NCI-H1105 (cell line): ENCODE measurements around the gene FMN2.
"Not testable (repeated sequence)": the region's sequence is repeated elsewhere in the genome, so short reads cannot be mapped to it uniquely, and the experiment has no call there.

Experiments
- DNase-seq: peaks from one replicate; lab custom pipeline; 2025; lab: John Stamatoyannopoulos, UW

FMN2 gene

DNA sequence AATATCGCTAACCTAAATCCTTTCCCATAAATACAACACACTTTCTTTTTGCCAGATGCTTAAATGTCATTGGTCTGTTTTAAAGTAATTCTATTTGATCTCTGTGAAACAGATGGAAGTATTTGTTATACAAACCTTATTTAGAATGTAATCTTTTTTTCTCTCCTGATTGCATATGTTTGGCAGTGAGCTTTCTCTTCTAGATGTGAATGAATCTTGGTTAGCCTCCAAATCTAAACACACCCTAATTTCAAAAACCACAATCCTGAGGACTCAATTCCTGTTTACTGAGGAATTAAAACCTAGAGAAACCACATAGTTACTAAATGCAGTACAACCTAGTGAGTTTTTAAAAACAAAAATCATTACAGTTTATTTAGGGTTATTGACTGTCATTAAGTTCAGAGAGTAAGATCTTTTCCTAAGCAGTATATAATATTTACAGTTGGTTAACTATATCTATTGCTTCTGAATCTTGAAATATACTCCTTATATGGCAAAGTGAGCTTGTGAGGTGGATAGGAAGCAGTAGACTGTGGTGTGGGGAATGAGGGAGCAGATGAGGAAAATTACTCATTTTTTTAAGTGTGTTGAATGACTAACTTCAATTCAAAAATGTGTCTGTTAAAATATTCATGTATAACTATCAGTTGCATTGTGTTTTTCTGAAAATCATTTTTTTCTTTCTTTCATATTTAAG lies 218.7 kb downstream of the FMN2 start:
- no peak for DNase-seq

DNA sequence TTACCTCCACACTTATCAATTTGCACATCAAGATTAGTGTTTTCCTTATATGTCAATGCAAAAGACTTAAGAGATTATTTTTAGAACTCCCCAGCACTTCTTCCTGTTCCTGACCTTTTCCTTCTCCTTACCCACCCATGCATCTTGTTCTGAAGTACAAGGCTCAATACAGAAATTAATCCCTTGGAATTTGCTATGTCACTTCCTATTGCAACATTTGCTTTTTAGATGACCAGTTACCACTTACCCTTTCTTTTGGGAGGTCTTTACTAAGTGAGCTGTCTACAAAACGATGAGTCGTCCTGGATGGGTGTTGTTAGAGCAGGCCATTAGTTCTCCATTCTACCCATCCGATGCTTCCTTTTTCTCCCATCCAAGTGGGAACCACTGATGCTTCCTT lies 221.2 kb downstream of the FMN2 start:
- DNase-seq, result no peak

DNA sequence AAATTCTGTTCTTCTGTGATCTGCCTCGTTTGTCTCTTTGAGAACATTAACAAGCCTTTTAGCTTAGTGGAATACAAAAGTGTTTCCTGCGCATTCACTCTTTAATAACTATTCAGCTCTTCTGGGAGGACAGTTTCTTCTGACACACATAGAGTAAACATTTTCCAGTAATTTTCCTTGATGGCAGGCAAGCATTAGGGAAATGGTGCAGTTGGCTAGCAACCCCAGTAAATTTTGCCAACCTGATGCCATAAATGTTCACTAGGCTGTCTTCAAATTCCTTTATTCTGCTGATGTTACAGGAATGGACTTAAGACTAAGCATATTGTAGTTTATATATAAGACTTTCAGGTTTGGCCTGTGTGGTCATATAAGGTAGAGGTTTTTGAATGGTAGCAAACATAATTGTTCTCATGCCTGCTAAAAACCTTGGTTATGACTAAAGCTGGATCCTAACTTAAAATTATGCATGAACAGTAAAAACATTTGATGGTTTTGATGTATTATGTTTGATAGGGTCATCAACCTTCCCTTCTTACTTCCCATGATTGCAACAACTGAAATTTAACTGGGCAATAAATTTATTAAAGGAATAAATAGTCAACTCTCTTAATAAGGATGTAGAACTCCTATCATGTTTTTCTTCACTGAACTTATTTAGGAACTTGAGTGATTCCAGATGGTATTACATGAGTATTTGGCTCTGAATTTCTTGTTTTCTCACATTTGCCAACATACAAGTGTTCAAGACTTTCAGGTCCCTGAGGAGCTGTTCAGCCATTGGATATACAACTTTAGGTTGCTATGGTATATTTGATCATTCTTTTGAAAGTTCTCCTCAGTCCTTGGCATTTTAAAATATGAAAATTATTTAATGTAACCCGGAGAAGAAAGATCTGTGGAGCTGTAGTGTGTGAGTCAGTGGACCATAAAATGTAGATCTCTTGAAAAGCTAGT lies 223.4 kb downstream of the FMN2 start:
- DNase-seq, result no peak

DNA sequence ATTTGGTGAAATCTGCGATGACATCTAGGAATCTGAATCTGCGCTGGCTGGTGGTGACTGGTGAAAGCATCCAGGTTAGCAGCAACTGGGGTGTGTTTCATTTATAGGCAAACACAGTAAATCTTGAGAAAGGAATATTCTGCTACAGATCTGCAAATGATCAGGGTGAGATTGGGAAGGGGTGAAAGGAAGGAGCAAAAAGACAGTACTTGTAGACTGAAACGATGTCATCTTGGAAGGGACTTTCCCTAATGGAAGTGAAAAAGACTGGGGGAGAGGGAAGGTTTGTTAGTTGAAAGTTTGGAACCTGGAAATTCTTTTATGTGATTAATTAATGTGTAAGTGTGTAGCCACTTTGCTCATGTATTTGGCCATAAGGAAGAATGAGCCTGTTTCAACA lies 228.3 kb downstream of the FMN2 start:
- DNase-seq, result no peak

DNA sequence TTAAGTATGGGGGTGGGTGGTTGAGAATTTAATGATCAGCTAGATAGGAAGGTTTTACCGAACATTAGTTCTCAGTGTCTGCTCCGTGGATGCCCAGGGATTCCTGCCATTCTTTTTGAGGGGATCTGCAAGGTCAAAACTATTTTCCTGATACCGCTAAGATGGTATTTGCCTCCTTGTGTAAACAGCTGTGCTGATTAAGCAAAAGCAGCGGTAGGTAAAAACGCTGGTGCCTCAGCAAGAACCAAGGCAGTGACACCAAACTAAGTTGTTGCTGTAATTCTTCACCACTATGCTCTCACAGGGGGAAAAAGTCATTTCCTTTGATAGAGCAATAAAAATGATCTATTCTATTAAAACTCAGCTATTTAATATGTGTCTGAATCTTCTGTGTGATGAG lies 229.0 kb downstream of the FMN2 start:
- no peak for DNase-seq

DNA sequence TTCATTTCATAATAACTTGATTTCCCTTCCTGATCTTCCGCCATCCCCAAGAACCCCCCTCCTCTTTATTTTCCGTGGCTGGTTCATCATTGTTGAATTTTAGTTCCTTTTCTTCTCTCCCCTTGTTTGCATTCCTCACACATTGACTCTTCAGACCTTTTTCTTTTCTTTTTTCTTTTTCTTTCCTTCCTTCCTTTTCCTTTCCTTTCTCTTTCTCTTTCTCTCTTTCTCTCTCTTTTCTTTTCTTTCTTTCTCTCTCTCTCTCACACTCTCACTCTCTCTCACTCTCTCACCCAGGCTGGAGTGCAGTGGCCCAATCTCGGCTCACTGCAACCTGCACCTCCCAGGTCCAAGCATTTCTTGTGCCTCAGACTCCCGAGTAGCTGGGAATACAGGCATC lies 231.3 kb downstream of the FMN2 start:
- no peak for DNase-seq

DNA sequence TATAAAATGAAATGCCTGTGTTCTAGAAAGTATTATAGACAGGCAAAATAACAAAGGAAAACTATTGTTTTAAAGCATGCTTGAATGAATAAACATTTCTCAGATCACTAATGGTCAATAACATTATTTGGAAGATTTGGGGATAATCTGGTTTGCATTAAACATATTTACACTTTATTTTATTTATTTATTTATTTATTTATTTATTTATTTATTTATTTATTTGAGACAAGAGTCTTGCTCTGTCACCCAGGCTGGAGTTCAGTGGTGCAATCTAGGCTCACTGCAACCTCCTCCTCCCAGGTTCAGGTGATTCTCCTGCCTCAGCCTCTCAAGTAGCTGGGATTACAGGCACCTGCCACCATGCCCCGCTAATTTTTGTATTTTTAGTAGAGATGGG lies 236.7 kb downstream of the FMN2 start:
- not testable (repeated sequence) for DNase-seq

DNA sequence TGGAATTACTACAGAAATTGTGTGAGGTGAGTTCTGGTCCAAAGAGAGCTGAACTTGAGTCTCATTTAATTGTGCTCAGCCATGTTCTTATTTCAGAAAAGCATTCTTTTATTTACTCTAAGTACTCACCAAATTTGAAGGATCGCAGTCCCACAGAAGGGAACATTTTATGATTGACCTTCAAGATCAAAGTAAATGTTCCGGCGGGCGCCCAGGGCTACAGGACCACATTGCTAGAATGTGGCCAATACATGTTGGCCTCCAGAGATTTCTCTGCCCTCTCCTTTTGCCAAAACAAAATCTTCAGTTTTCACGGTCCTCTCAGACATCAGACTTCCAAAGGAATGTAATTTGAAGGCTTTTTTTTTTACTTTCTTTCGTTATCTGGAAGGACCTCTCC lies 237.8 kb downstream of the FMN2 start:
- DNase-seq, result no peak

DNA sequence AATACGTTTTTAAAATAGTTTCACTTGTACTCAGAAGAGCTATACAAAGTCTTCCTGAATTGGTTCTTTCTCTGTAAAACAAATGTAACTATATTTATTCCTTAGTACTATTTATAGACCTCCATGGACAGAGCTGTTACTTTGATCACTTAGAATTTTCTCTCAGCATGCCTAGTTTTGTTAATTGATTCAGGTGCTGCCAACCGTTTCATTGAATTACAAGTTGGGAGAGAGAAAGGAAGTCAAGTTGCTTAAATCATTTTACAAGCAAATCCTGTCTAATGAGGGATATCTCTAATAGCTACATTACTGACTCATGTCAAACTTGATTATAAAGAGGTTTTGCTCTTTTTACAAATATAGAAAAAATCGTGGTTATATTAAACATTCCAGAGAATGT lies 241.0 kb downstream of the FMN2 start:
- no peak for DNase-seq

DNA sequence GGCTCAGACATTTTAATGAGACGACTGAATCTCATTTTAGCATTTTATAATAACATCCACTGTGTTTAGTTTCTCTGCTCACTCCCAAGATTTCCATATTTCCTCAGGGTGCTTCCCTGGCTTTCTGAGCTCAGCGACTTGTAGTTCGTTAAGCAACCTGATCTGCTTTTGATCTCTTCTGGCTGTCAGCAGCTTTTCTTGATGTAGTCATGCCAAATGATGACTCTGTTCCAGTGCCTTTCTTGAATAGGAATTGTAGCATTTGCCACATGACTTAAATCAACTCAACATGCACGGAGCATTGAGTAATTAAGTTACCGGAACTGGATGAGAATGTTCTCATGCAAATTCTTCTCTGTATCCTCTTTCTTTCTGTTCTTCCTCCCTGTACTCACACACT lies 246.1 kb downstream of the FMN2 start:
- no peak for DNase-seq

DNA sequence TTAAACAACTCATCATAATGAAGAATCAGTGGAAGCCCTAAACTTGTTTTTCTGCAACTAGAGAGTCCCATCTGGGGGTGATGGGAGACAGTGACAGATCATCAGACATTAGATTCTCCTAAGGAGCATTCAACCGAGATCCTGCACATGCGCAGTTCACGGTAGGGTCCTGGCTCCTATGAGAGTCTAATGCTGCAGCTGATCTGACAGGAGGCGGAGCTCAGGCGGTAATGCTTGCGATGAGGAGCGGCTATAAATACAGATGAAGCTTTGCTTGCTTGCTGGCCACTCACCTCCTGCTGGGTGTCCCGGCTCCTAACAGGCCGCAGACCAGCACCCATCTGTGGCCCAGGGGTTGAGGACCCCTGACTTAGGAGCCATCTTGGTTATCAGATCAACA lies 247.2 kb downstream of the FMN2 start:
- no peak for DNase-seq

DNA sequence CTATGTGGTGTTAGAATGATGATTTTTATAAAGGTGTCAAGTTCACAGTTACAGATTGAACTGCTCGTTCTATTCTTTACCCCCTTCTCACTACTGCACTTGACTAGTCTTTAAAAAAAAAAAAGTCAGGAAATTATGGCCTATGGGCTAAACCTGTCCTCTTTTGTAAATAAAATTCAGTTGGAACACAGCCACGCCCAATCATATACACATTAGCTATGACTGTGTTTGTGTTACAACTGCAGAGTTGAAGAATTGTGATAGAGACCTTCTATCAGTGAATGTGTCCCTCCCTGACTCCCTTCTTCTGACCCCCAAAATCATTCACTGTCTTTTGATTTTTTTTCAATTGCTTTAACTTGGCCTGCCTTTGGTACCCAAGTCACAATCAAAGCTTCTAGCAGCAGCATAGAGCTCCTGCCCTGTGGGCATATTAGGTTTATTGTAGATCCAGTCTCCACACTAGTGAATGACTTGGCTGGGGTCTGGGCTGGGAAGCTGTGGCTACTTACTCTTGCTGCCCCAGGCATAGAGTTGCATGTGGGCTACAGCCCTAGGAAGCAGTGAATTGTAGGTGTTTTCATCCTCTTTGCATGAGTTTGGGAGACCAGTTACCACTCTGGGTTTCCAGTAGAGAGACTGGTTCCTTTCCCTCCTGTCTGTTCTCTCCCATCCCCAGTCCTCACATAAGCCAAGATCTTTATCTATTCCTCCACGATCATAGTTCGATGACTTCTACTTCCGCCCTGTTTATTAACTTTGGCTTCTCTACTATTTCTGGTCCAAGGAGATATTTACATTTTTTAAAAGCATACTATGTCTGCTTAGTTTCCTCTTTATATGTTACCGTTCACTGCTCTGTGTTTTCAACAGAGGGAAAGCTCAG lies 249.9 kb downstream of the FMN2 start:
- no peak for DNase-seq

DNA sequence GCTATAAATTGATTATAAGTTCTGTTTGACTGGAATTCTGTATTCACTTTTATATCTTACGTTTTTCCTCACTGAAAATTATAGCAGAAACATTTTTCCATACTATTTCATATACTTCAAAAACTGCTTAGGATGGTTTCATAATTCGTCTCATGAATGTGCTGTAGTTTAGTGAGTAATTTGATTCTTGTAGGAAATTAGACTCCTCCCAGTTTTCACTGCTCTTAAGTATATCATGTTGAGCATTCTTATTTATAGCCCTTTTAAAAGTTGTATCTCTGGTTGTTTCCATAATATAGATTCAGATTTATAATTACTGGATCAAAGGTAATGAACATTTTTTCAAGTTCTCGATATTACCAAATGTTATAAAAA lies 250.6 kb downstream of the FMN2 start:
- DNase-seq, result no peak

DNA sequence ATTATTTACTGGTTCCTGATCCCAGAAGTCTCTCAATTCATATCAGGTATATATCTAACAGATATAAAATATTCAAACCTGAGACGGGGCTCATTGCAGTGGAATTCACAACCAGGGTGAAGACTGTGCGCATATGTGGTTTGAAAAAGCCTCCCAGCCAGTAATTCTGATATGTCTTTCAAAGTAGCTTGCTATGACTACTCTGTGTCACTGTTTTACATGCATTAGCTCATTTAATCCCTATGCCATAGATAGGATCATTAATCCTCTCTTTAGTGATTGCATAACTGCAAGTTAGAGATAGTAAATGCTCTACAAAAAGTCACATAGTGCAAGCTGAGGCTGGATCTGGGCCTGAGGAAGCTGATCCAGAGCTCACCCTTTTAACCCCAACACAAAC lies 251.4 kb downstream of the FMN2 start:
- no peak for DNase-seq

DNA sequence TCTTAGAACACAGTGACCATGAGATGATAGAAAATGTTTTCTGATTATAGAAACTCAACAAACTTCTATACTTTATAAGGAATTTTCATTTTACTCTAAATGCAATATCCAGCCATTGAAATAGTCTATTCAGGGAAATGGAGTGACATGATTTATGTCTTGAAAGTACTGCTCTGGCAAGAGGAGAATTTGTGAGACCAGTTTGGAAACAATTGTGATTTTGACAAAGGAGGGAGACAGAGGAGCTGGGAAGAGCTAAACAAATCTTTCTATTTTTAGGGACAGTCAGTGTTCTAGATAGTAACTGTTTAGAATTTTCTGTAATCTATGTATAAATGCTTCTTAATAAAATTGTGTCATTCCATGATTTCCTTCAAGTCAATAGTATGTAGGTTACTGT lies 252.3 kb downstream of the FMN2 start:
- DNase-seq, result no peak

DNA sequence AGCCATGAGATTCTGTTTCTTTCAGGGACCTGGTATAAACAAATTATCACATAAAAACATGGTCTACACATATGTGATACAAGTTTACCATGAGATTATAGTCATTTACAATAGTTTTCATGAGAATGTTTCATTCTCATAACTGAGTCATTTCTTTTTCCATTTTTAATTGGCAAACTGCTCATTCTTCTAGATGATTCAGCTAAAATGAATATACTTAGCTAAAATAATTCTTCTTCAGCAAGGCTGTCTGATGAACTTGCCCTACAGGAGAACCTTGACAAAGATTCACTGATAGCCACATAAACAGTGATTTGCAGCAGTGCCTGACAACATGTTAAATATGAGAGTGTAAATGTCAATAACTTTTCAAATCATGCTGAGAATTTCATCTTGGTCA lies 253.2 kb downstream of the FMN2 start:
- no peak for DNase-seq

DNA sequence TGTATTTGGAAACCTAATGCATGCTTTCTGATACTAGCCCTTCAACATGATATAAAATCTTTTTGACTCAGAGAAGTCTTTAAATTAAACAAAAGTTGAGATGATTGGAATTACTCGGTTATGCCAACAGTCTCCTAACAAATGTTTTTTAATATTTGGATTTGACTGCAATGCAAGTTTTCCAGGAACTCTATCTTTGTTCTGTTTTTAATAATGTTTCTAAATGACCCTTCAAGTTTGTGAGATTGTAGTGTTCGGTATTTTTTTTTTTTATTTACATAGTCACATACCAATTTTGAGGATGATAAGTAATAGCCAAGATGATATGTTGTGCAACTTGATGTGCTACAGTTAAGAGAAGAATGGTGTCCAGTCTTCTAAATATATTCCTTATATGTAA lies 258.0 kb downstream of the FMN2 start:
- no peak for DNase-seq

DNA sequence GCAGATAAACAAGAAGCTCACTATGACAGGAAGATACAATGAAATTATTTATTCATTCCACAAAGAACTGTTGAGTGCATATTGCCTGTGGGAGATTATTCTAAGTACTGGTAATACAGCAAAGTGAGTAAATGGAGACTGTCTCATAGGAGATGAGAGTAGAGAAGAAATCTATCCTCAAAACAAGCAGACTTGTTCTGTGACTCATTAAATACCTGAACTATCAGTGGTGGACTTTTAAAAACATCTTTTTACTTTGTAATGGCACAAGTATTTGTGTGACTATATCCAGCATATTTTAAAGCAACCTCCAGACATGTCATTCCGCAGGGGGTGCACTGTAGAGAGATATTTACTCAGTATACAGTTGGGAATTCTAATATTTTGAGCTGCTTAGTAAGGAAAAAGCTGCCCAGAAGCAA lies 259.2 kb downstream of the FMN2 start:
- DNase-seq, result no peak

DNA sequence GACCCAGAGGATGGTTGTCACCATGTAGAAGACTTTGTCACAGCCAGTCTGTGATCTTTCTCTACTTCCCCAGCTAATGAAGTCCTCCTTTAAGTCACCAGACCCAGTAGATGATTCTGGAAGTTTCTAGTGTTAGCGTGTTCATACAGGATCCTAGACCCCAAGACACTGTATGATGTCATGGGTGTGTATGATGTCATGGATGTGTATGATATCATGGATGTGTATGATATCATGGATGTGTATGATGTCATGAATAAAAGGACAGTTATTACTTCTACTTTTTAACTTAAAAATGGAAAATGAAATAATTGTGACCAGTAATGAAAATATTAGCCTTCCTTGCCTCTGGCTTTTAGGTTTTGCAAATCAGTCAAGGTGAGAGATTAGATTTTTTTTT lies 260.0 kb downstream of the FMN2 start:
- no peak for DNase-seq

DNA sequence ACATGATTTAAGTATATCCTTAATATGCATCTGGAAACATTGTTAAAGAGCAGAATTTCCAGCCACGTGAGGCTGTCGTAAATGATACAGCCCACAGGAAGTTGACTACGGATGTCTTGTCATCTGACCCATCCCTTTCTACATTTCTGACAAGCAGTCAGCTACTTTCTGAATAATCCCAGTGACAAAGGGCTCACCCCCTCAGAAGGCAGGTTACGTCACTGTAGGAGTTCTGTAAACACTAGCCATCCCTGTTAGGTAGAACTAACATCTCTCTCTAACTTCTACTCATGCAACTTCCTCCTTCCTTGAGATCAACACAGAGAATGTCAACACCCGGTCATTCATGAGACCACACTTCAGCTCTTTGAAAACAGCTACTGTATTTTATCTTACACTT lies 261.1 kb downstream of the FMN2 start:
- no peak for DNase-seq

DNA sequence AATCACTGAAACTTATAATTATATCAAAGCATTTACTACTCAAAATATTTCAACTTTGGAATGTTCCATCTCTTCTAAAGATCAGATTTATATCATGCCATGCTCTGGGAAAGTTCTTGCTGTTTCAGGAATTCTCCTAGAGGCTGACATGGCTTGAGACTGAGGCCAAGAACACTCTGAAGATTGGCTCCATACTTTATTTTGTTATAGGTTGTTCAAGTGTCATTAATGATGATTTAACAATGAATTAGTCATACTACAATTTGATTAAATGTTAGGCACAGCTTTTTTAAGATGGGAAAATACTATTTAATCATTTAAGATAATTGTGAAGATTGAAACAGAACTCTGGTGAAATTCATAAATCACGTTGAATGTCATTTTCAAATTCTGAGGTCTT lies 264.9 kb downstream of the FMN2 start:
- no peak for DNase-seq

DNA sequence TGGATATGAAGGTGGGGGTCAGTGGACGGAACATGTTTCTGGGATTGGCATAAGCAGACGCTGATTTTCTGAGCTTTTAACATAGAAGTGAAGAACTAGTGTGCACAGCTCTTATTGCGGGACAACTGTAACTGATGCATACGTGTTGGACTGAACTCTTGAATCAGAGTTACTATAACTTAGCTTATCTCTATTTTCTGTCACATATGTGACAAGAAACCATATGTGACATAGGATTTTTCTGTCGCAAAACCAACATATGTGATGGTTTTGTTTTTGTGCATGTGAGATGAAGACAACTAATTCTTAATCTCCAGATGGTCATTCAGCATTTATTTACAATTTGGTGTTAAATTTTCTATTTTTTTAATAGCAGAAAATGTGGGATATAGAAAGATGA lies 270.4 kb downstream of the FMN2 start:
- no peak for DNase-seq

DNA sequence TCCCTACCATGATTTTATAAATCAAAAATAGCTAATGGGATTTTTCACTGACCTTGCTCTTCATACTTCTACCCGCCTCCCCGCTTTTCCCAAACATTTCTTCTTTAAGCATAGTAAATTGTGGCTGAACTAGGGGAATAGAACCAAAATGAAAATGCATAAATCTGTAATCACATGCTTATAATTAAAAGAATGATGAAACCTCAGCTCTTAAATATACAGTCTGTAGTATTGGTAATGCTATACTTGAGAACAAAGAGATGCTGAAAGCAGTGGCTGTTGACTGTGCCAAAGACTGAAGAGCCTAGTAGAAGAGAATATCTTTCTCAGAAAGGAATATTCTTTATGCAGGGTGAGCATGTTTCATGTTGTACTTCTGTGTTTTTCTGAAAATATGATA lies 271.1 kb downstream of the FMN2 start:
- no peak for DNase-seq
